GM19468 (cell line): ENCODE results near the gene PFKP.

Experiments used
- ATAC-seq: cut with Tn5 transposase; IDR thresholded peaks from one replicate; pipeline ENCODE4 v1.9.1; 2021; ENCODE audit warnings: mild to moderate bottlenecking, moderate library complexity, moderate number of reproducible peaks; ENCODE audit not compliant: unreplicated experiment; ENCODE audit errors: extremely low read depth

Gene PFKP

DNA sequence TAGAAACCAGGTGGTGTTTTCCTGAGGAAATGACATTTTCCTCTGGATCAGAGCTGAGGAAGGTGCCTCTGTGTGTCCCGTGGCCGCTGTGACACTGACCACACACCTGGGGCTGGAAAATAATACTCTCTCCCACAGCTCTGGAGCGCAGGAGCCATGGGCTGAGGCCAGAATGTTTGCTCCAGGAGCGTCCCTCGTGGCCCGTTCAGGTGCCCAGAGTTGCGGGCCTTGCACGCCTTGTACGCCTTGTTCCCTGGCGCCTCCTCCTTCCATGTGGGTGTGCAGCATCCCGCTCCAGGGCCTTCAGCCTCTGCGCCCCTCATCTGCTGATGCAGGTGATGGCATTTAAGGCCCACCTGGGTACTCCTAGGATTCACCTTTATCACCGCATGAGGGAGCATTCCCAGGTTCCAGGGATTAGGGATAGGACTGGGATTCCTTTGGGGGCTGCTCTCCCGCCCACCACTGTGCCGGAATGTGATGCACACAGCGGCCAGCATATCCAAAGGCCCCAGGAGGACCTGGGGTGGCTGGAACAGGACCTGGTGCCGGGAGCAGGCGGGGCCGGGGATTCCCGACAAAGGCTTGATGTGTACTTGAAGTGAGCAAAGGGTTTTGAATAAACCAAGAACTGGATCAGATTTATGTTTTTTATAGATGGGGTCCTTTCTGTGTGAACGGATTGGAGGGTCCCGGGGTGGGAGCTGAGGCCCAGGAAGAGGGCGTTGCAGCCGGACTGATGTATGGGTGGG, 61.2 kb downstream of the PFKP start:
- ATAC-seq, result no peak

DNA sequence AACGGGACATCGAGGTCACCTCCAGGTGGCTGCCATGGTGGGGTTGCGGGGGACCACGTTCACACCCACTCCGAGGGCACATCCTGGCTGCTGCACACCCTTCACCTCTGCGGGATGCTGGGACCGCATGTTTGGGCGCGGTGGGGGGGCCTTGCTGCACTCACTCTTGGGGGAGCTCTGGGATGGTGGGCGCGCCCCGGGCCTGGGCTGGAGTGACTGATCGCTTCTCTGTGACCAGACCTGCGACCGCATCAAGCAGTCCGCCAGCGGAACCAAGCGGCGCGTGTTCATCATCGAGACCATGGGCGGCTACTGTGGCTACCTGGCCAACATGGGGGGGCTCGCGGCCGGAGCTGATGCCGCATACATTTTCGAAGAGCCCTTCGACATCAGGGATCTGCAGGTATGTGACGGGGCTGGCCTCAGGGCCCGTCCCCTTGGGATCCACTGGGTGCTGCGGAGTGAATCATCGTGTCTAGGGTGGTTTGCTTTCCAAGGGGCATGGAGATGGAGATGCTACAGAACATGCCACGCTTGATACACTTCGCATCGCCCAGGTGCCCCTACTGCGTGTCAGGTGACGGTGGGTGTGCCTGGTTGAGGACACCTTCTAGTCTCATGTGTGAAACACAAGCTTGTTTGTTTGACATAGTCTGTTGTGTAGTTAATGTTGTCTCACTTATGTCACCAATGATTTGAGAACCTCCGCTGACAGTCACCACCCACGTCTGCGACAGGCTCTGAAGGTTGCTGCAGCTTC, 62.4 kb downstream of the PFKP start:
- no peak for ATAC-seq

DNA sequence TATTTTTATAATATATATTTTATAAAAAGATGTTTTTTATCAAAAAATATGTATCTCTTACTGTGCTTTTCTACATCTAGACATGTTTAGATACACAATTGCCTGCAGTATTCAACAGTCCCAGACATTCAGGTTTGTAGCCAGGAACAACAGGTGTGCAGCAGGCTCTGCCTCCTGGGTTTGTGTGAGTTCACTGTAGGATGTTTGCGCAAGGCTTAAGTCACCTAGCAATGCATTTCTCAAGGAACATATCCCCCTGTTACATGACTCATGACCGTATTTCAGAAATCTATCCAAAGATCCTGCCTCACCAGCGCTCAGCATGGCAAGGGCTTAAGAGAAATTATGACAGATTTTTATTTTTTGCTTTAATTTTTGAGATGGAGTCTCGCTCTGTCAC, 63.8 kb downstream of the PFKP start:
- ATAC-seq, result no peak

DNA sequence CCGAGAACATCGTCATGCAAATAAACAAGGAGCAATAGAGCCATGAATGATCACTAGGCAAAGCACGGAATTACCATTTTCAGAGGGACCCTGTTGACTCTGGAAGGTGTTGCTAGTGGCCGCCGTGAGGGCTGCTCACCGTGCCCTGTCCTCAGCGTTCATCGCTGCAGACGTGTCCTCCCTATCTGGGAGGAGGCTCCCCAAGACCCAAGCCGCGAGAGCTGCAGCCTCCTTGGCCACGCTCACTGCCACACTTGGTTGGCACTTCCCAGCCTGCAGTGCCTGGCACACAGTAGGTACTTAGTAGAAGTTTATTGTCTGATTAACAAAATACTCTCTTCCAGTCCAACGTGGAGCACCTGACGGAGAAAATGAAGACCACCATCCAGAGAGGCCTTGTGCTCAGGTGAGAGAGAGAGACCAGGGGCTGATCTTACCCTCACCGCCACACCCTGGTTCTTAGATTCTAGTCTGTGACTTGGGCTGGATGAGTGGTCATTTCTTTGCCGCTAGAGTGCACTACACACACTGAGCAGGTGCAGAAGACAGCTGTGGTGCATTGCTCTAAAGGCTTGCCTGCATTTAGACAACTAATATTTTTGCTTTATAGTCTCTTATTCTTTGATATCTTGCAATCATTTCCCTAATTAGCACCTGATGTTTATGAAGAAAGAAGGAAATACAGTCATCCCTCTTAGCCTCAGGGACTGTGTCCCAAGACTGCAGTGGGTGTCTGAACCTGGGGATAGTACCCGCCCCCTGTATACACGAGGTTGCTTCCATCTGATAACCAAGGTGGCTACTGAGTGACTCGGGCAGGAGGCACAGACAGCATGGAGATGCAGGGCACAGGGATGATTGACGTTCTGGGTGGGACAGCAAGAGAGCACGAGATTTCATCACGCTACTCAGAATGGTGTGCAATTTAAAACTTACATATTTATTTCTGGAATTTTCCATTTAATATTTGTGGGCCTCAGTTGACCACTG, 65.0 kb downstream of the PFKP start:
- no peak for ATAC-seq

DNA sequence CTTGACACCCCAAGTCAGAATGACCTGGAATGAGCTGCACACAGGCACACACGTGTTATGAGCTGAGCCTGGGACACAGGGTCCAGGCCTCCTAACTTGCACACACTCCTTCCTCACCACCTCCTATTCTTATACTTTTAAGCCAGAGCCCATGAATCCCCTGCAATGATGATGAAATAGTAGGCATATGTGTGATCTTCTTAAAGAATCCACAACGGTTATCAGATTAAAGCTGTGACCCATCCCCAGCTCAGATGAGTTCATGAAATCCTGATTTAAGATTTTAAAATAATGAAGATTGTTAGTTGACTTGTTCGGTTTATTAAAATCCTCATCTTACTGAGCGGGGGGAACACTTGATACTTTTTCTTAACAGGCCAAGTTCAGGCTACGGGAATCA, 66.6 kb downstream of the PFKP start:
- ATAC-seq, result no peak

DNA sequence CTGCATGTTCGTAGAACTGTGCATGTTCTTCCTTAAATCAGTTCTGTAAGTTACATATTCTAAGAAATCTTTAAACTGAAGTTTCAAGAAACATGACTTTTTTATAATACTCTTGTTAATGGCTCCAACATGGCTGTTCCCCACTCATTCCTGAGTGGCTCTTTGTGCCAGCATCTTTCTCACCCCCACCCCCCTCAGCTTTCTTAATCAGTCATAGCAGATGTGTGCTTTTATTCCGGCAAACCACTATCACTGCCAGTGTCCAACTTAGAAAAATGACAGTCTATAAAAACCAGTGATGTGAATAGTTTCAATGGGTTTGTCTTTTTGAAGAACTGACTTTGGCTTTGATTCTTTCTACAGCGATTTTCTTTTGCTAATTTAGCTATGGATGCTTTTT, 67.7 kb downstream of the PFKP start:
- ATAC-seq, result no peak

- ATAC-seq, result no peak
Observed at GRCh38 chr10:3136336-3136735, 69.0 kb downstream of the PFKP start.

- ATAC-seq, result no peak
Observed at GRCh38 chr10:3136763-3137611, 69.6 kb downstream of the PFKP start.

DNA sequence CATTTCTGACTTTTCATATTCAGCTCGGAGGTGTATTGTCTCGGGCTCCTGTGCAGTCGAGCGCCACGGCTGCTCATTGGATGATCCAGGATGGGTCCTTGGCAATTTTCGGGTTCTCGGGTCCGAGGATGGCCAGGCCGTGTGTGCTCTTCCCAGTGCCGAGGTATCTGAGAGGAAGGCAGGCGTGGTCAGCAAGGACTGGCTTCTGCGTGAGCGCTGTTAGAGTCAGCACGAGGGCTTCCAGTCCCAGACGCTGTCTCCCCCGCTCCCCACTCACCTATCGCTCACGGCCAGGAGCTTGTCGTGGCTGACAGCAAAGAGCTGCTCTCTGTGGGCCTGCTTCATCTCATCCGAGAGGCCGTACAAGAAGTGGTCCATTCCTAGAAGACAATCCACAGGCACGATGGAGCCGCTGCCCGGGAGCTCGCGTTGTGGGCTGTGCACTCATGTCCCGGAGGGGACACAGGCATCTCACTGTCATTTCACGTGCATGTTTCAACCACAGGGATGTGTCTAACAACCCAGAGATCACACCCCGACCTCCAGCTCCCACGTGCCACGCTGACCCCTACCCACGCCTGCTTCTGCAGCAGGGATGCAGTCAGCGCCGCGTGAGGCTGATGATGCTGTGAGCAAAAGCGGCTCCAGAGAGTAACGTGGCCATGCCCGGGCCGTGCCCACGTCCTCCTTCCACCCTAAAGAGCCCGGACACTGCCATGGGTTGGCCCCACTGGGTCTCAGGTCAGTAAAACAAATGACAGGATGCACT, 70.8 kb downstream of the PFKP start:
- ATAC-seq, result no peak

GRCh38 chr10:3139216-3139910, 72.0 kb downstream of the PFKP start:
- ATAC-seq, result no peak

GRCh38 chr10:3140280-3140679, 72.9 kb downstream of the PFKP start:
- ATAC-seq, result no peak

DNA sequence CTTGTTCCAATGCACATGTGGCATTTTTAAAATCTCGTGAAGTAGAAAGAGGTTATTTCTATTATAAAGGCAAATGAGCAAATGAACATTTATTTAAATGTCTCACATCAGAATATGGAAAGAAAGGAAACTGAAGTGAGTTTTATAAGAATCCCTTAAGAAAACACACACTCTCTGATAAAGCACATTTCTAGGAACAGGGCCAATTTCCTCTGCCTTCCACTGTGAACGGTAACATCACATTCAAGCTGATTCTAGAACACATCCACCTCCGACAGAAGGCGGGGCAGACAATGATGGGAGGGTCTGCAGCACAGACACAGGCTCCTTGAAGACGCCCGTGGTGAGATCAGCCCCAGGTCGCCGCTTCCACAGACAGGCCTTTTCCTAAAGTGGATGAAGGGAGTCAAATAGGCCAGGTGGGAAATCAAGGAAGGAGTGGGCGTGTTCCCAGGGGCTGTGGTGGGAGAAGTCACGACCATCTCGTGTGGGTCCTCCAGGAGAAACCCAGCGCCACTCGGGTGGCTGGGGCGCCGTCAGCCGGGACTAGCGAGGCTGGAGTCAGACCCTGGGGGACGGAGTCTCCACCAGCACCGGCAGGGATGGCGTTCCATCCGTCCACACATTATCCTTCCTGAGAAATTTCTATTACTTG, 74.1 kb downstream of the PFKP start:
- no peak for ATAC-seq

GRCh38 chr10:3142146-3142875, 75.0 kb downstream of the PFKP start:
- no peak for ATAC-seq

GRCh38 chr10:3143366-3143765, 76.0 kb downstream of the PFKP start:
- ATAC-seq, result no peak

DNA sequence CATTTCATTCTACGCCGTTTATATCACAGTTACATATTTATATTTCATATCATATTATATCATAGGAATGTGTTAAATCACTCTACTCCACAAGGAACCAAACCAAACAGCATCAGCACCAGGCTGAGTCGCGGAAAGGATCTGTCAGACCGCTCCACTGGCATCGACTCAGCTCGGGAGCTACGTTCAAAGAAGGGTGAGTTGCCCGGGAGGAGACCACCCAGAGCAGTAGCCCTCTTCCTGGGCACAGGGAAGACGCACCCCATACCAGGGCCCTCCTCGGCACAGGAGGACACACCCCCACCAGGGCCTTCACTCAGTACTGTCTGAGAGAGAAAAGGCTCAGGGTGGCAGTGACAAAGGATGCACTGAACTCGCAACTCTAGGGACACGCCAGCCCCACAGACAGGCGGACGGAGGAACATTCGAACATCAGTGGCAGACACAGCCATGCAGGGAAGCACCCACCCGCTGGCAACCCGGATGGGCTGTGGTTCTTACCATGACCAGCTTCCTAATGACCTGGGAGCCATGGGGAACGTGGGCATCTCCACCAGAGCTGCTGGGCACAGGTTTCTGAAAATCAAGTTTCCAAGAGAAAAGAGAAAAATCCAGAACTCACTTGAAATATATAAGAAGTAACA, 76.6 kb downstream of the PFKP start:
- ATAC-seq, result no peak

DNA sequence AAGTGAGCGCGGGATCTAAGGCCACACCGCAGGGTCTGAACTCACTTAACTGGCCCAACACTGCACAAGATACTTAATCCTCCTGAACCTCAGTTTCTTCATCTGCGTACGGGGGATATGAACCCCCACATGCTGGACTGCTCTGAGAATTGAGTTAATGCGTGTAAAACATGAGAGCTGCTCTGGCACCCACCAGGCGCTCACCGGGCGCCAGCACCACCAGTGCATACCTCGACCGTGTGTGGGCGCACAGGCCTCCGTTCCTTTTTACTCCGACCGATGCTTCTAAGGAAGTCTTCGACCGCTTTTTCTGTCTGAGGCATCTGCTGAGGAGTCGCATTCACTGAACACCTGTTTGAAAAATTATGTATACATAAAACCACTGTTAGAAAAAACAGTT, 78.0 kb downstream of the PFKP start:
- no peak for ATAC-seq

GRCh38 chr10:3146289-3146688, 78.9 kb downstream of the PFKP start:
- no peak for ATAC-seq
